HUES48 (cell line): Measurements from ENCODE around the gene TSPYL4.

Source experiments
- H3K27ac ChIP-seq: one replicate; pipeline ENCODE4 v1.7.0; 2013; ENCODE audit warnings: low read depth, low read length, inconsistent platforms
- H3K27me3 ChIP-seq: 2 replicates; pipeline ENCODE4 v1.6.1; 2013; ENCODE audit warnings: mild to moderate bottlenecking, low read length; ENCODE audit not compliant: control insufficient read depth, insufficient read depth
- H3K36me3 ChIP-seq: 2 replicates; pipeline ENCODE4 v1.6.1; 2013; ENCODE audit warnings: low read length; ENCODE audit not compliant: control insufficient read depth, insufficient read depth
- H3K4me1 ChIP-seq: 2 replicates; pipeline ENCODE4 v1.6.1; 2013; ENCODE audit warnings: mild to moderate bottlenecking, low read length; ENCODE audit not compliant: control insufficient read depth, insufficient read depth
- H3K4me3 ChIP-seq: 2 replicates; pipeline ENCODE4 v1.5.1; 2013; ENCODE audit warnings: mild to moderate bottlenecking, low read depth, low read length
- H3K9ac ChIP-seq: 2 replicates; pipeline ENCODE4 v1.6.1; 2013; ENCODE audit warnings: mild to moderate bottlenecking, low read depth, low read length, moderate library complexity
- H3K9me3 ChIP-seq: 2 replicates; pipeline ENCODE4 v1.6.1; 2013; ENCODE audit warnings: low read length; ENCODE audit not compliant: control insufficient read depth, insufficient read depth

TSPYL4 gene

DNA sequence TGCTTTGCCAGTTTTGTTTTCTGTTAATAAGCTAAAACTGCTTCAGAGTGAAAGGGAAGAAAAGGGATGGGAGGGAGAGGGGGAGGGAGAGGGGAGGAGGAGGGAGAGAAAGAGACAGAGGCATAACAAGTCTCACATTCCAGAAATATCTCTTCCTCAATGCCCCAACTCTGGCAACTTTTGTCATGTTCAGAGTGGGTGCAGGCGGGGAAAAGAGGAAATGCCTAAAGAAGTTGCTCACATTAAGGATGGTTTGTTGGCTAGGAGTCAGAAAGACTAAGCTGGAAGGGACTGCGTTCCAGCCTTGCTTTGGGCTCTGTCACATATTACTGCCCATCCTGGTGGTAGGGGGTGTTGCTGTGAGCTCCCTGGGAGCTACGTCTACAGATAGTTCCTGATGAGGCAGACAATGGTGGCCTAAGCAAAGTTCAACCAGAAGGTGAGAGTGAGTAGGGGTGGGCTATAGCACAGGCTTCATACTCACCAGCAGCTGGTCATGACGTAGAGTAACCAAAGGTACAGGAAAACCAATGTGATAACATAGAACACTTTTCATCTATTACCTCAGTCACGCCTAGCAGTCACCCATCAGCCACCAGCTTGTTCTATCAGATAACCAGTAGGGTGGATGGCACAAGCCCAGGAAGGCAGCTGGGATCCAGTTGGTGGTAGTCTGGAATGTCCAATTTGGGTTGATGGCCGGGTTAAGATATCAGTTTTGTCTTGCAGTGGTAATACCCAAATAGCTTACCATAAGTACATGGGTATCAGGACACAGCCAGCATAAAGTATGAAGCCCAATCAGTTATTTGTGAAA, 2.1 kb downstream of the TSPYL4 start:
- no peak overlapping the region for H3K9ac ChIP-seq

DNA sequence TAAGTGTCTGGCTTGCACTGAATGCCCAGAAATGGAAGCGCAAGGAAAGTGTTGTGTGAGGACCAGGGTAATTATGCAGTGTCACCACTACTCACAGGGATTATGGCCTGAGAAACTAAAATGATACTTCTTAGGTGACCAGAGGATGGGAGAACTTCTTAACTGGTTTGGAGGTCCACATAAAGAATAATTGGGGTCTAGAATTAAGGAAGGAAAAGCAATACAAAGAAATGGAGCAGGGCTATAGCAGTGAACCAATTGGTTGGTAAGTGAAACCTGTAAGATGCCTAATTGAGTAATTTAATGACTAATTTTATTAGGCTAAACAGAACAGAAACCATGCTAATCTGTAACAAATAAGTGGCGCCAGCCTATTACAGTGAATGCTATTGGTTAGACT, 5.3 kb downstream of the TSPYL4 start:
- Histone ChIP-seq H3K4me1 (peaks cover 39% of the 10 kb centered on the region), H3K36me3 (peaks cover 14% of the 10 kb centered on the region), H3K9me3 (no peaks in the 10 kb centered on the region), H3K4me3 (no peak overlapping the region), H3K27me3 (no peaks in the 10 kb centered on the region), H3K9ac (no peak overlapping the region), H3K27ac (no peak overlapping the region)

More for the DNA sequence above, 2.1 kb downstream of the TSPYL4 start:
- Histone ChIP-seq H3K9me3 (no peaks in the 10 kb centered on the region), H3K27ac (peak overlapping the region; percentile 77), H3K27me3 (no peaks in the 10 kb centered on the region), H3K4me1 (peaks cover 49% of the 10 kb centered on the region), H3K4me3 (peak overlapping the region; percentile 49), H3K36me3 (no peaks in the 10 kb centered on the region)

DNA sequence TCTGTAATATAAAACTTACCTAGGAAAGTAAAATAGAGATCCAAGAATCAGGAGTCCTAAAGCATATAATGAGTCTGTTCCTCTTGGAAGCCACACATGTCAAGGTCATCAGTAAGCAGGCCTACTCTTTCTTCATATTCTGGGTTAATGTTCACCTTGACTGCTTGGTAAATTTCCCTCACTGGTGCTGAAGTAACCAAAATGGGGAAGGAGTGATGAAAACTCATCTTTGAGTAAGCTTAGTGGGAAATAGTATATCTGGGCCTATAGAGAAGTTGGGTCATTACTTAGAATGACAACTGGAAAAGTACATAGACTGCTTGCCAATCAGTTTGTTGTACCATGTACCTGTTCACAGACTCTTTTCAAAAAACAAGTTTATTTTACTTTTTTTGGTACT, 6.6 kb downstream of the TSPYL4 start:
- Histone ChIP-seq H3K9ac (no peak overlapping the region), H3K4me1 (peaks cover 30% of the 10 kb centered on the region), H3K9me3 (no peaks in the 10 kb centered on the region), H3K4me3 (no peak overlapping the region), H3K27me3 (no peaks in the 10 kb centered on the region), H3K27ac (no peak overlapping the region), H3K36me3 (peaks cover 14% of the 10 kb centered on the region)

- H3K36me3 ChIP-seq = peaks cover 14% of the 10 kb centered on the region
- H3K9me3 ChIP-seq = no peaks in the 10 kb centered on the region
- H3K9ac ChIP-seq = no peak overlapping the region
- no peak overlapping the region for H3K4me3 ChIP-seq
- peaks cover 18% of the 10 kb centered on the region for H3K4me1 ChIP-seq
- no peaks in the 10 kb centered on the region for H3K27me3 ChIP-seq
- no peak overlapping the region for H3K27ac ChIP-seq
These were observed 7.8 kb downstream of the TSPYL4 start for GRCh38 chr6:116246089-116246488.

GRCh38 chr6:116244284-116244683, 9.6 kb downstream of the TSPYL4 start:
- Histone ChIP-seq H3K4me3 (no peak overlapping the region), H3K4me1 (peaks cover 2% of the 10 kb centered on the region; the same call in 1 of the 2 replicates), H3K27ac (no peak overlapping the region), H3K9ac (no peak overlapping the region), H3K9me3 (no peaks in the 10 kb centered on the region), H3K27me3 (no peaks in the 10 kb centered on the region), H3K36me3 (peaks cover 25% of the 10 kb centered on the region)

- no peak overlapping the region for H3K9ac ChIP-seq
- H3K4me1 ChIP-seq = no peaks in the 10 kb centered on the region
- no peak overlapping the region for H3K27ac ChIP-seq
These were observed 14.0 kb downstream of the TSPYL4 start for GRCh38 chr6:116239856-116240255.

DNA sequence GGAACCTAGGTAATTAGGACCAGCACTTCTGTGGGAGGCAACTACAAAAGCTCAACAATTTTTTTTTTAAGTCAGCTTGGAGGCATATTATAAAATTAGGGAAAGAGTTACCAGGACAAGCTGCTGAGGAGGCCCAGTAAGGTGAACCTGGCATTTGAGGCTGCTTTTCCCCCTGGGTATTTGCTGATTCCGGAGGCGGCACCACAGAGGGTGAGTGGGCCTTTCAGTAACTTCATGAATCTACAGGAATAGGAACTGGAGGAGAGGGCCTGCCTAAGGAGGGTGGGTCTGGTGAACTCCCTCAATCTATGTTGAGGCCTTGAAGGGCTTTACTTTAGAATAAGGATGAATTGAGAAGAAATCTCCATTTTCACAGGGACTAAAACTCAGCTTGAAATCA, 14.6 kb downstream of the TSPYL4 start:
- Histone ChIP-seq H3K9me3 (no peaks in the 10 kb centered on the region), H3K36me3 (peaks cover 38% of the 10 kb centered on the region), H3K27me3 (no peaks in the 10 kb centered on the region), H3K4me3 (no peak overlapping the region), H3K9ac (no peak overlapping the region), H3K4me1 (no peaks in the 10 kb centered on the region), H3K27ac (no peak overlapping the region)

More at GRCh38 chr6:116239856-116240255, 14.0 kb downstream of the TSPYL4 start:
- H3K9me3 ChIP-seq = no peaks in the 10 kb centered on the region
- peaks cover 42% of the 10 kb centered on the region for H3K36me3 ChIP-seq
- H3K4me3 ChIP-seq = no peak overlapping the region
- no peaks in the 10 kb centered on the region for H3K27me3 ChIP-seq

DNA sequence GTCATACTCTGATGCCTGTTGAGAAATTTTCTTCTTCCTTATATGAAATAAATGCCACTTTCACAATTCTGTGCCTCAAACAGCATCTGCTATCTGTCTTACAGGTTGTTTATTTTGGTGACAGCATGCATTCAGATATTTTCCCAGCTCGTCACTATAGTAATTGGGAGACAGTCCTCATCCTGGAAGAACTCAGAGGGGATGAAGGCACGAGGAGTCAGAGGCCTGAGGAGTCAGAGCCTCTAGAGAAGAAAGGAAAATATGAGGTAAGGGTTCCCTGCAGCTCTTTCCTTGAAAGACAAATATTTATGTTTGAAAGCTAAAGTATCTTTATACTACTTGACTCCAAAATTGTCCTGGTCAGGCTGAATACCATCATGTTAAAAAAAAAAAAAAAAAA, 15.8 kb downstream of the TSPYL4 start:
- H3K27ac ChIP-seq = no peak overlapping the region
- no peaks in the 10 kb centered on the region for H3K27me3 ChIP-seq
- H3K9me3 ChIP-seq = no peaks in the 10 kb centered on the region
- H3K4me3 ChIP-seq = no peak overlapping the region
- H3K4me1 ChIP-seq = no peaks in the 10 kb centered on the region
- H3K36me3 ChIP-seq = peaks cover 31% of the 10 kb centered on the region
- no peak overlapping the region for H3K9ac ChIP-seq

GRCh38 chr6:116234689-116235088, 19.2 kb downstream of the TSPYL4 start:
- H3K27ac ChIP-seq = no peak overlapping the region
- peaks cover 24% of the 10 kb centered on the region for H3K36me3 ChIP-seq
- H3K4me1 ChIP-seq = no peaks in the 10 kb centered on the region
- no peak overlapping the region for H3K4me3 ChIP-seq
- no peaks in the 10 kb centered on the region for H3K9me3 ChIP-seq
- H3K27me3 ChIP-seq = no peaks in the 10 kb centered on the region
- H3K9ac ChIP-seq = no peak overlapping the region

DNA sequence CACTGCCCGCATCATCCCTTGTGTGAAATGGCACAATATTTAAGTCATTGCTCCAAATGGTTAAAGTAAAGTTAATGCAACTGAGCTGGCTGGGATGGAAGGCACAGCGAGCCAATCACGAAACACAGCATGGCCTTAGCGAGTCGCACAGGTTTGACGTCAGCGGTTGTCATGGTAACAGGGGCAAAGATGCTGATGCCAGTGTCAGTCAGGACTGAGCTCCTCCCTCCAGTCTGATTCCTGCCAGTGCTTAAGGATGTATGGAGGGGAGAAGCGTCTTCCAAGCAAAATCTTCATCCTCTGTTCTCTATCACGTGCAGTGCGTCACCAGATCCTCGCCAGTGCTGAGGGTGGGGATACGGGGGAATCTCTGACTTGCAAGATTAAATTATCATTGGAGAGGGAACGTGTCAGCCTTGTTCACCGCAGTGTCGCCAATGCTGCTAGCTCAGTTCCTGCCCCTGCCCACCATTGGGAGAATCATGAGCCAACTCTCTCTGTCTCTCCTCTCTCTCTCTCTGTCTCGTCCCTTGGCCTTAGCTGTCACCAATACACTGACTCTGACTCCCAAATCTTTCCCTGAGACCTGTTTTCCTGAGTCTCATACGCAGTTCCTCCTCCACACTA, 24.5 kb downstream of the TSPYL4 start:
- Histone ChIP-seq H3K9ac (no peak overlapping the region), H3K27me3 (no peaks in the 10 kb centered on the region), H3K9me3 (no peaks in the 10 kb centered on the region), H3K4me3 (peak overlapping the region; percentile 23; the same call in 1 of the 2 replicates), H3K27ac (no peak overlapping the region), H3K4me1 (no peaks in the 10 kb centered on the region), H3K36me3 (0 out of 2 replicates have a peak, but pooled peaks cover 1% of the 10 kb centered on the region)

- peak overlapping the region; percentile 53 for H3K27ac ChIP-seq
- no peaks in the 10 kb centered on the region for H3K27me3 ChIP-seq
- H3K4me3 ChIP-seq = no peak overlapping the region
- peaks cover 13% of the 10 kb centered on the region for H3K36me3 ChIP-seq
- no peaks in the 10 kb centered on the region for H3K9me3 ChIP-seq
- no peak overlapping the region for H3K9ac ChIP-seq
- H3K4me1 ChIP-seq = peaks cover 10% of the 10 kb centered on the region
These were observed 30.5 kb downstream of the TSPYL4 start for GRCh38 chr6:116223355-116223754.
